Hepatocyte (in vitro differentiated cells): Measurements from ENCODE around the gene SH2B3. TPM values are rescaled to one million over a fixed set of nuclear protein-coding genes. Genes with fewer than 3 reads are reported as not detected.
"Not testable (repeated sequence)": the region's sequence is repeated elsewhere in the genome, so short reads cannot be mapped to it uniquely, and the experiment has no call there.

Experiments
- DNase-seq: peaks from one replicate; pipeline ENCODE4 v3.0.0-alpha.2; 2016; ENCODE audit warnings: low spot score
- H2AFZ ChIP-seq: fragments of 200-600 bp; sonication (generic); 2 replicates; pipeline ENCODE4 v1.6.0; 2016; ENCODE audit warnings: antibody characterized with exemption, mild to moderate bottlenecking
- H3K27ac ChIP-seq: fragments of 200-600 bp; sonication (generic); 2 replicates; pipeline ENCODE4 v1.5.1; 2016; ENCODE audit warnings: mild to moderate bottlenecking
- H3K27me3 ChIP-seq: fragments of 200-600 bp; sonication (generic); 2 replicates; pipeline ENCODE4 v1.6.1; 2016
- H3K36me3 ChIP-seq: fragments of 200-600 bp; sonication (generic); replicated peaks from 2 replicates; pipeline ENCODE4 v1.5.1; 2016; ENCODE audit warnings: low read depth; ENCODE audit not compliant: insufficient read depth
- H3K4me1 ChIP-seq: fragments of 200-600 bp; sonication (generic); 2 replicates; pipeline ENCODE4 v1.5.1; 2016; ENCODE audit warnings: mild to moderate bottlenecking, moderate library complexity; ENCODE audit not compliant: insufficient read depth
- H3K4me2 ChIP-seq: fragments of 200-600 bp; sonication (generic); 2 replicates; pipeline ENCODE4 v1.6.0; 2016
- H3K4me3 ChIP-seq: fragments of 200-600 bp; sonication (generic); 2 replicates; pipeline ENCODE4 v1.5.1; 2016; ENCODE audit warnings: mild to moderate bottlenecking
- H3K79me2 ChIP-seq: fragments of 200-600 bp; sonication (generic); 2 replicates; pipeline ENCODE4 v1.6.0; 2017; ENCODE audit warnings: mild to moderate bottlenecking
- H3K9me2 ChIP-seq: fragments of 200-600 bp; sonication (generic); replicated peaks from 2 replicates; pipeline ENCODE4 v1.6.0; 2017; ENCODE audit warnings: mild to moderate bottlenecking; ENCODE audit not compliant: insufficient read depth
- H3K9me3 ChIP-seq: fragments of 200-600 bp; sonication (generic); 2 replicates; pipeline ENCODE4 v1.5.1; 2016; ENCODE audit warnings: low read depth, mild to moderate bottlenecking
- H4K20me1 ChIP-seq: fragments of 200-600 bp; sonication (generic); 2 replicates; pipeline ENCODE4 v1.6.0; 2016; ENCODE audit warnings: mild to moderate bottlenecking; ENCODE audit not compliant: insufficient read depth, poor library complexity, severe bottlenecking
- EZH2 ChIP-seq: fragments of 200-600 bp; sonication (generic); IDR thresholded peaks from 2 replicates; pipeline ENCODE4 v1.6.1; 2016; ENCODE audit warnings: antibody characterized with exemption, mild to moderate bottlenecking, borderline replicate concordance
- EZH2phosphoT487 ChIP-seq: fragments of 200-600 bp; sonication (generic); IDR thresholded peaks from one replicate; pipeline ENCODE4 v1.6.1; 2018; ENCODE audit warnings: antibody characterized with exemption, mild to moderate bottlenecking, low read depth, moderate library complexity; ENCODE audit not compliant: unreplicated experiment, severe bottlenecking
- whole genome bisulfite sequencing: methylation state at CpG from one replicate; pipeline ENCODE4 v1.1.6; 2016; ENCODE audit warnings: low lambda C conversion rate; ENCODE audit errors: missing lambda C conversion rate; 5-methylcytosine and 5-hydroxymethylcytosine counted together
- polyA plus RNA-seq: library from polyadenylated mRNA; unstranded; fragments of >200 nt; fragmentation: Nextera tagmentation; extraction: Ambion mirVana; gene quantifications from 2 replicates; pipeline ENCODE4 v1.2.1, GENCODE V29; 2016
- total RNA-seq: library from RNA; depleted of rRNA; stranded (reverse); fragments of >200 nt; gene quantifications from 2 replicates; pipeline ENCODE4 v1.2.3, GENCODE V29; 2014
- TF ChIP-seq, protein P1 (sequence below): fragments of 200-600 bp; sonication (generic); IDR thresholded peaks from 2 replicates; pipeline ENCODE4 v1.5.1; 2016; ENCODE audit warnings: antibody characterized with exemption, mild to moderate bottlenecking; ENCODE audit not compliant: poor library complexity

Gene SH2B3
- total and polyA plus RNA-seq, 2 experiments from 2014 or later, result 5.3 to 5.5 TPM

DNA sequence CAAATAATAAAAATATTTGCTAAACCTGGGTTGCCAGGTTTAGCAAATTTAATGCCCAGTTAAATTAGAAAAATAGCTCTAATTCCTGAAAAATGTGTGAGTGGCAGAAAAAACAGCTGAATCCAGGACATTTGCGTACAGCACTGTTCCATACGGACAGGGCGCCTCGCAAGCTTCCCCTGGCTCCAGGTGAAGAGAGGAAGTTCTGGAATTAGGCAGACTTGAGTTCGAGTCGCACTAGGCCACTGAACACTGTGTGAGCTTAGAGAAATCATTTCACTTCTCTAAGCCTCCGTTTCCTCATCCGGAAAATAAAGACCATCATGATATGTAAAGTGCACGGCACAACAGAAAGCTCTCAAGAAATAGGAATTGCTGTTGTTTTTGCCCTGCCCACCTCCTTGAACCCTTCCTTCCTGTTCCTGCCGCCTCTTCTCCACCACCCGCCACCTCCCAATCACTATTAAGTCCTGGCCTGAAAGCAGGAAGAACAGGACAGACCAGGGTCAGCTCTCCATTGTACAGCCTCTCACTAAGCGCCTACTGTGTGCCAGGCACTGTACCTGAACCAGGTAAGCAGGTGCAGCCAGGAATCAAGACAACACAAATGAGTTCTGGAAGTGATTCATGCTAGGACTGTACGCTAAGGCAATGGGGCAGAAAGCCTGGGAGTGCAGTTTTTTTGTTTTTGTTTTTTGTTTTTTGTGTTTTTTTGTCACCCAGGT lies 36.1 kb upstream of the SH2B3 start:
- peaks cover 3% of the 10 kb centered on the region for H3K4me1 ChIP-seq
- peak overlapping the region; percentile 90 for H3K4me2 ChIP-seq
- no peak overlapping the region for H3K27ac ChIP-seq
- H3K36me3 ChIP-seq, result no peaks in the 10 kb centered on the region
- H3K9me3 ChIP-seq, result no peaks in the 10 kb centered on the region
- no peak for DNase-seq
- no peaks in the 10 kb centered on the region for H4K20me1 ChIP-seq
- peaks cover 22% of the 10 kb centered on the region for H3K79me2 ChIP-seq
- peak overlapping the region; percentile 54 for H2AFZ ChIP-seq
- peak overlapping the region; percentile 23 for H3K4me3 ChIP-seq
- no peaks in the 10 kb centered on the region for H3K27me3 ChIP-seq
- H3K9me2 ChIP-seq, result no peaks in the 10 kb centered on the region
- TF ChIP-seq EZH2, result no peak
- TF ChIP-seq EZH2phosphoT487, result no peak
- TF ChIP-seq, protein P1, sequence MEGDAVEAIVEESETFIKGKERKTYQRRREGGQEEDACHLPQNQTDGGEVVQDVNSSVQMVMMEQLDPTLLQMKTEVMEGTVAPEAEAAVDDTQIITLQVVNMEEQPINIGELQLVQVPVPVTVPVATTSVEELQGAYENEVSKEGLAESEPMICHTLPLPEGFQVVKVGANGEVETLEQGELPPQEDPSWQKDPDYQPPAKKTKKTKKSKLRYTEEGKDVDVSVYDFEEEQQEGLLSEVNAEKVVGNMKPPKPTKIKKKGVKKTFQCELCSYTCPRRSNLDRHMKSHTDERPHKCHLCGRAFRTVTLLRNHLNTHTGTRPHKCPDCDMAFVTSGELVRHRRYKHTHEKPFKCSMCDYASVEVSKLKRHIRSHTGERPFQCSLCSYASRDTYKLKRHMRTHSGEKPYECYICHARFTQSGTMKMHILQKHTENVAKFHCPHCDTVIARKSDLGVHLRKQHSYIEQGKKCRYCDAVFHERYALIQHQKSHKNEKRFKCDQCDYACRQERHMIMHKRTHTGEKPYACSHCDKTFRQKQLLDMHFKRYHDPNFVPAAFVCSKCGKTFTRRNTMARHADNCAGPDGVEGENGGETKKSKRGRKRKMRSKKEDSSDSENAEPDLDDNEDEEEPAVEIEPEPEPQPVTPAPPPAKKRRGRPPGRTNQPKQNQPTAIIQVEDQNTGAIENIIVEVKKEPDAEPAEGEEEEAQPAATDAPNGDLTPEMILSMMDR, result no peak
- 85% methylated on average over 13 of the region's 13 CpGs for WGBS

DNA sequence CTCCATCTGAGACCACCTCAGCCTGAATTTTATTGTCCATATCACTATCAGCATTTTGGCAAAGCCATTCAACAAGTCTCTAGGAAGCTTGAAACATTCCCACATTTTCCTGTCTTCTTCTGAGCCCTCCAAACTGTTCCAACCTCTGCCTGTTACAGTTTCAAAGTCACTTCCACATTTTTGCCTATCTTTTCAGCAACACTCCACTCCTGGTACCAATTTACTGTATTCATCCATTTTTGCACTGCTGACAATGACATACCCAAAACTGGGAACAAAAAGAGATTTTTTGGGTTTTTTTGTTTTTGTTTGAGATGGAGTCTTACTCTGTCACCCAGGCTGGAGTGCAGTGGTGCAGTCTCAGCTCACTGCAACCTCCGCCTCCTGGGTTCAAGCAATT lies 32.5 kb upstream of the SH2B3 start:
- not testable (repeated sequence) for H3K36me3 ChIP-seq, H3K27me3 ChIP-seq, H2AFZ ChIP-seq, H4K20me1 ChIP-seq, H3K79me2 ChIP-seq, H3K4me3 ChIP-seq, DNase-seq, H3K9me2 ChIP-seq, H3K4me1 ChIP-seq, H3K4me2 ChIP-seq, H3K27ac ChIP-seq, H3K9me3 ChIP-seq
- 91% methylated on average over 1 of the region's 1 CpG for WGBS

DNA sequence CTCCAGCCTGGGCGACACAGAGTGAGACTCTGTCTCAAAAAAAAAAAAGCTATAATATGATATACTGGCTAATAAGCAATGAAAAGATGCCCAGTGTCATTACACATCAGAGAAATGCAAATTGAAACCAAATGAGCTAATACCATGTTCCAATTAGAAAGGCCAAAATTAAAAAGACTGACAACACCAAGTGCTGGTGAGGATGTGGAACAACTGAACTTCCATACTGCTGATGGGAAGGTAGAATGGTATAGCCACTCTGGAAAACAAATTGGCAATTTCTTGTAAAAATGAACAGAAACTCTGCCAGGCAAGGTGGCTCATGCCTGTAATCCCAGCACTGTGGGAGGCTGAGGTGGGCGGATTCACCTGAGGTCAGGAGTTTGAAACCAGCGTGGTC lies 28.3 kb upstream of the SH2B3 start:
- WGBS, result 96% methylated on average over 3 of the region's 3 CpGs
- no peaks in the 10 kb centered on the region for H4K20me1 ChIP-seq
- no peaks in the 10 kb centered on the region for H3K9me3 ChIP-seq

DNA sequence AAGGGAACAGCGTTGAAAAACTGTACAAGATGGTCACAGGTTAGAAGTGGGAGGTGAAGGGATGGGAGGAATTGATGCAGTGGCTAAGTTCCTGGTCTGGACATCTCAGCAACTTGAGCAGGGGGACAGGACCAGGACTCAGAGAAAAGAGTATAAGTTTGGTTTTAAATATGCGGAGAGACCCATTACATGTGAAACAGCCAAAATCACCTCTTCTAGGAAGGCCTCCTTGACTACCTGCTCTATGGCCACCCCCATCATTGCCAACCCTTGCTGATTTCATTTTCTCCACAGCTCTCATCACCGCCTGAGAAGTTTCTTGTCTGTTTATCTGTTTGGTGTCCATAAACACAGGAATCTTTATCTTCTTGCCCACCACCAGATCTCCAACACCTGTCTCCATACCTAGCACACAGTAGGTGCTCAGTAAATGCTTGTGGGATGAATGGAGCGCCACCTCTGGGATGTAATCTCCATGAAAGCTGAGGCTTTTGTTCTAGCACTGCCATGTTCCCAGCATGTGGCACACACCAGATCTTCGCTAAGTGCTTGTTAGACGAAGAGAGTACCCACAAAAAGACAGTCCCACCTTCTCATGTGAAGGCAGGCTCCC lies 25.7 kb upstream of the SH2B3 start:
- DNase-seq, result no peak
- 89% methylated on average over 6 of the region's 6 CpGs for WGBS
- Histone ChIP-seq H3K9me2 (no peaks in the 10 kb centered on the region), H3K27ac (no peak overlapping the region), H3K27me3 (no peaks in the 10 kb centered on the region), H3K4me3 (no peak overlapping the region), H2AFZ (no peak overlapping the region), H3K9me3 (no peaks in the 10 kb centered on the region), H4K20me1 (no peaks in the 10 kb centered on the region), H3K4me2 (no peak overlapping the region), H3K79me2 (no peaks in the 10 kb centered on the region), H3K4me1 (no peaks in the 10 kb centered on the region), H3K36me3 (no peaks in the 10 kb centered on the region)
- TF ChIP-seq EZH2 (no peak), EZH2phosphoT487 (no peak)
- TF ChIP-seq, protein P1, result no peak

More for the DNA sequence above, 28.3 kb upstream of the SH2B3 start:
- H3K4me2 ChIP-seq, result no peak overlapping the region
- no peak overlapping the region for H2AFZ ChIP-seq
- H3K4me1 ChIP-seq, result no peaks in the 10 kb centered on the region
- no peak for TF ChIP-seq EZH2
- TF ChIP-seq EZH2phosphoT487, result no peak
- TF ChIP-seq, protein P1, result no peak
- no peak overlapping the region for H3K27ac ChIP-seq
- DNase-seq, result no peak
- H3K36me3 ChIP-seq, result no peaks in the 10 kb centered on the region
- H3K27me3 ChIP-seq, result no peaks in the 10 kb centered on the region
- H3K4me3 ChIP-seq, result no peak overlapping the region
- H3K79me2 ChIP-seq, result no peaks in the 10 kb centered on the region
- no peaks in the 10 kb centered on the region for H3K9me2 ChIP-seq
